Lung (tissue), 12 donors: ENCODE measurements around the gene ZNF860. TPM values are rescaled to one million over a fixed set of nuclear protein-coding genes. Genes with fewer than 3 reads are reported as not detected.
"Not testable (repeated sequence)": the region's sequence is repeated elsewhere in the genome, so short reads cannot be mapped to it uniquely, and the experiment has no call there.

Experiments used
- ATAC-seq: fragments of 200-7000 bp; cut with Tn5 transposase; one replicate; pipeline ENCODE4 v1.9.1; 2020; ENCODE audit warnings: moderate number of reproducible peaks; ENCODE audit not compliant: insufficient read depth, low FRiP score
- DNase-seq, 3 donors: peaks; one replicate each; pipeline ENCODE4 v3.0.0-alpha.2; 2013 to 2017
- H3K27ac ChIP-seq, 2 donors: one replicate each; pipeline ENCODE4 v1.5.1; 2013; ENCODE audit warnings: mild to moderate bottlenecking in 2 of 2, moderate library complexity in 2 of 2, control low read depth in 1 of 2, inconsistent platforms in 1 of 2, low read depth in 1 of 2, low read length in 1 of 2
- H3K27me3 ChIP-seq, 3 donors: one replicate each; pipeline ENCODE4 v1.5.1; 2013; ENCODE audit warnings: low read length in 2 of 3; ENCODE audit not compliant: control insufficient read depth in 3 of 3, insufficient read depth in 3 of 3
- H3K36me3 ChIP-seq, 4 donors: one replicate each; pipeline ENCODE4 v1.5.1; 2013; ENCODE audit warnings: low read length in 4 of 4, mild to moderate bottlenecking in 1 of 4, moderate library complexity in 1 of 4; ENCODE audit not compliant: control insufficient read depth in 4 of 4, insufficient read depth in 4 of 4
- H3K4me1 ChIP-seq, 5 donors: one replicate each; pipeline ENCODE4 v1.5.1; 2013; ENCODE audit warnings: low read length in 5 of 5, mild to moderate bottlenecking in 2 of 5, moderate library complexity in 1 of 5; ENCODE audit not compliant: control insufficient read depth in 5 of 5, insufficient read depth in 5 of 5
- H3K4me3 ChIP-seq: one replicate; pipeline ENCODE4 v1.5.1; 2013; ENCODE audit warnings: mild to moderate bottlenecking, control low read depth, moderate library complexity
- H3K9ac ChIP-seq, 2 donors: one replicate each; pipeline ENCODE4 v1.5.1; 2013; ENCODE audit warnings: low read length in 2 of 2, control low read depth in 1 of 2; ENCODE audit not compliant: insufficient read depth in 1 of 2
- H3K9me3 ChIP-seq, 4 donors: one replicate each; pipeline ENCODE4 v1.5.1; 2013; ENCODE audit warnings: low read length in 3 of 4, mild to moderate bottlenecking in 1 of 4, moderate library complexity in 1 of 4; ENCODE audit not compliant: control insufficient read depth in 4 of 4, insufficient read depth in 3 of 4
- CTCF ChIP-seq: IDR thresholded peaks from 2 replicates; pipeline ENCODE4 v1.5.1; 2012; ENCODE audit warnings: mild to moderate bottlenecking; ENCODE audit errors: control extremely low read depth, extremely low read depth
- WGBS, 2 donors: extraction: QIAGEN DNeasy Blood & Tissue Kit; methylation state at CpG; one replicate each; pipeline ENCODE4 v1.1.7; 2013; 5-methylcytosine and 5-hydroxymethylcytosine counted together
- polyA plus RNA-seq, 2 donors: library from polyadenylated mRNA; stranded (reverse); fragments of 200-250 nt; gene quantifications; one replicate each; pipeline ENCODE4 v1.2.1, GENCODE V29; 2013
- total RNA-seq, 2 donors: library from RNA; depleted of rRNA in 1 of 2; stranded (reverse); fragments of >200 nt in 1 of 2; gene quantifications; one replicate each; pipeline ENCODE4 v1.2.1, GENCODE V29; 2014 to 2021
- donor health status: control.
- donor health status: control.
- donor health status: Bipolar disorder and iron deficiency.
- donor health status: healthy.
- donor health status: DM: yes; HTN: yes; CAD: no.

ZNF860 gene
- total and polyA plus RNA-seq, 4 donors, result 0.35 to 2.6 (median 1.4) TPM

GRCh38 chr3:32009101-32009500 is 27.6 kb downstream of the ZNF860 start:
- peaks cover 0 to under 1% (median 0%) of the 10 kb centered on the region in 5 donors for H3K4me1 ChIP-seq
- H3K9me3 ChIP-seq, result no peaks in the 10 kb centered on the region
- no peaks in the 10 kb centered on the region for H3K36me3 ChIP-seq
- 94 to 95% methylated on average over 2 of the region's 2 CpGs for WGBS, 2 donors
- no peak for TF ChIP-seq CTCF
- no peak overlapping the region for H3K9ac ChIP-seq
- no peak overlapping the region for H3K4me3 ChIP-seq
- ATAC-seq, result no peak
- no peak overlapping the region for H3K27ac ChIP-seq
- DNase-seq, result no peak
- no peaks in the 10 kb centered on the region for H3K27me3 ChIP-seq

- no peak for TF ChIP-seq CTCF
- Histone ChIP-seq H3K9ac (no peak overlapping the region), H3K4me3 (no peak overlapping the region), H3K27ac (no peak overlapping the region), H3K9me3 (no peaks in the 10 kb centered on the region), H3K36me3 (no peaks in the 10 kb centered on the region), H3K27me3 (no peaks in the 10 kb centered on the region), H3K4me1 (no peaks in the 10 kb centered on the region)
- 26 to 82% methylated on average over 2 of the region's 2 CpGs for WGBS, 2 donors
- ATAC-seq (no peak), DNase-seq (no peak)
Measured at GRCh38 chr3:32009957-32010356, 28.4 kb downstream of the ZNF860 start.

- not testable (repeated sequence) for H3K9me3 ChIP-seq, H3K27ac ChIP-seq, H3K4me3 ChIP-seq, H3K36me3 ChIP-seq, H3K4me1 ChIP-seq, ATAC-seq, H3K9ac ChIP-seq, H3K27me3 ChIP-seq, DNase-seq
- 95 to 97% methylated on average over 7 of the region's 7 CpGs for WGBS, 2 donors
Measured at GRCh38 chr3:32010699-32011098, 29.1 kb downstream of the ZNF860 start.

- not testable (repeated sequence) for H3K27ac ChIP-seq, H3K9me3 ChIP-seq, DNase-seq, H3K9ac ChIP-seq, H3K4me3 ChIP-seq, ATAC-seq, H3K36me3 ChIP-seq, H3K27me3 ChIP-seq
- H3K4me1 ChIP-seq, result peaks cover 0 to 23% (median 0%) of the 10 kb centered on the region in 5 donors
- WGBS, 2 donors, result 90 to 95% methylated on average over 3 of the region's 3 CpGs
Measured at GRCh38 chr3:32015638-32016037, 34.1 kb downstream of the ZNF860 start.

- no peaks in the 10 kb centered on the region for H3K9me3 ChIP-seq
- no peak overlapping the region for H3K27ac ChIP-seq
- 91 to 96% methylated on average over 3 of the region's 3 CpGs for WGBS, 2 donors
- H3K9ac ChIP-seq, result no peak overlapping the region
- TF ChIP-seq CTCF, result no peak
- H3K27me3 ChIP-seq, result no peaks in the 10 kb centered on the region
- DNase-seq (peak in 2 of 3 donors; percentile 17 to 22), ATAC-seq (no peak)
- H3K36me3 ChIP-seq, result no peaks in the 10 kb centered on the region
- no peak overlapping the region for H3K4me3 ChIP-seq
- peaks cover 0 to 23% (median 0%) of the 10 kb centered on the region in 5 donors for H3K4me1 ChIP-seq
Measured at GRCh38 chr3:32017286-32017685, 35.7 kb downstream of the ZNF860 start.
